Right lobe of liver (tissue), 4 donors: Measurements from ENCODE around the gene CTSD.

Experiments used
- POLR2A ChIP-seq: fragments of 450-650 bp; IDR thresholded peaks from one replicate; pipeline ENCODE4 v1.6.1; 2017; ENCODE audit warnings: antibody characterized with exemption, mild to moderate bottlenecking
- TF ChIP-seq, protein P1 (sequence below), 4 donors: fragments of 200-600 bp in 3 of 4; fragments of 450-650 bp in 1 of 4; IDR thresholded peaks; one replicate each; pipeline versions ENCODE4 v1.5.1 to v1.8.0; 2016 to 2022; ENCODE audit warnings: antibody characterized with exemption in 4 of 4, mild to moderate bottlenecking in 2 of 4
- donor health status: DM: no; HTN: no; CAD: no.
- donor health status: DM: no; HTN: no; CAD: no.
- donor health status: DM: no; HTN: yes; CAD: no.

DNA sequence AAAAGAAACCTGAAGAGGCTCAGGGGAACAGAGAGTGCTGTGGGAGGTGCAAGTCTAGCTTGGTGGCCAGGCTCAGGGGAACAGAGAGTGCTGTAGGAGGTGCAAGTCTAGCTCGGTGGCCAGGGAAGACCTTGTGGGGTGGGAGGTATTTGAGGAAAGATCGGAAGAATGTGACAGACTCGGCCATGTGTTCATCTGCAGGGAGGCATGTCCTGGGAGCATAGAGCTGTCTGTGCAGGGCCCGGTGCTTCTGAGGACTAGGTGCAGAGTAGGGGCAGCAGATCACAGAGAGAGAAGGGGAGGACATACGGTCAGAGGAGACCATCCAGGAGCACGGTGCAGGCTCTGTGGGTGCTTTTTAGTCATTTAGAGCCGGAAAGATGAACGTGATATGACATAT lies 24.2 kb downstream of the CTSD start:
- TF ChIP-seq, protein P1, sequence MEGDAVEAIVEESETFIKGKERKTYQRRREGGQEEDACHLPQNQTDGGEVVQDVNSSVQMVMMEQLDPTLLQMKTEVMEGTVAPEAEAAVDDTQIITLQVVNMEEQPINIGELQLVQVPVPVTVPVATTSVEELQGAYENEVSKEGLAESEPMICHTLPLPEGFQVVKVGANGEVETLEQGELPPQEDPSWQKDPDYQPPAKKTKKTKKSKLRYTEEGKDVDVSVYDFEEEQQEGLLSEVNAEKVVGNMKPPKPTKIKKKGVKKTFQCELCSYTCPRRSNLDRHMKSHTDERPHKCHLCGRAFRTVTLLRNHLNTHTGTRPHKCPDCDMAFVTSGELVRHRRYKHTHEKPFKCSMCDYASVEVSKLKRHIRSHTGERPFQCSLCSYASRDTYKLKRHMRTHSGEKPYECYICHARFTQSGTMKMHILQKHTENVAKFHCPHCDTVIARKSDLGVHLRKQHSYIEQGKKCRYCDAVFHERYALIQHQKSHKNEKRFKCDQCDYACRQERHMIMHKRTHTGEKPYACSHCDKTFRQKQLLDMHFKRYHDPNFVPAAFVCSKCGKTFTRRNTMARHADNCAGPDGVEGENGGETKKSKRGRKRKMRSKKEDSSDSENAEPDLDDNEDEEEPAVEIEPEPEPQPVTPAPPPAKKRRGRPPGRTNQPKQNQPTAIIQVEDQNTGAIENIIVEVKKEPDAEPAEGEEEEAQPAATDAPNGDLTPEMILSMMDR (IDR thresholded peaks at IDR 0.05), result no peak
- TF ChIP-seq POLR2A, result no peak
